ENCODE measurements around the gene CEL. TPM values are rescaled to one million over a fixed set of nuclear protein-coding genes. Genes with fewer than 3 reads are reported as not detected.

CEL gene
- total RNA-seq, 1 donor from 2014 or later = 3.5 TPM

- no peaks in the 10 kb centered on the region for H3K36me3 Mint-ChIP-seq (ENCODE audit: low read depth)
- peak overlapping the region; percentile 57 for H3K27ac Mint-ChIP-seq (ENCODE audit: unreplicated experiment)
- DNase-seq (ENCODE audit: low read depth, low spot score) = no peak
- TF ChIP-seq CTCF (conservative IDR thresholded peaks at IDR 0.05) = no peak
- no peak overlapping the region for H3K4me3 Mint-ChIP-seq
- H3K27me3 Mint-ChIP-seq (ENCODE audit: low read depth) = no peaks in the 10 kb centered on the region
- peaks cover 35% of the 10 kb centered on the region for H3K4me1 Mint-ChIP-seq
- H3K9me3 Mint-ChIP-seq = no peaks in the 10 kb centered on the region
These were observed 53.3 kb downstream of the CEL start for GRCh38 chr9:133114886-133115603.

GRCh38 chr9:133115604-133116345 is 54.0 kb downstream of the CEL start:
- no peaks in the 10 kb centered on the region for H3K27me3 Mint-ChIP-seq (ENCODE audit: low read depth)
- no peak for TF ChIP-seq CTCF (conservative IDR thresholded peaks at IDR 0.05)
- no peaks in the 10 kb centered on the region for H3K36me3 Mint-ChIP-seq (ENCODE audit: low read depth)
- peak overlapping the region; percentile 75 for H3K27ac Mint-ChIP-seq (ENCODE audit: unreplicated experiment)
- H3K4me3 Mint-ChIP-seq = peak overlapping the region; percentile 19
- H3K9me3 Mint-ChIP-seq = no peaks in the 10 kb centered on the region
- peaks cover 36% of the 10 kb centered on the region for H3K4me1 Mint-ChIP-seq
- no peak for DNase-seq (ENCODE audit: low read depth, low spot score)

GRCh38 chr9:133116346-133117231 is 54.8 kb downstream of the CEL start:
- Mint-ChIP-seq H3K9me3 (no peaks in the 10 kb centered on the region), H3K36me3 (ENCODE audit: low read depth) (no peaks in the 10 kb centered on the region), H3K4me1 (peaks cover 39% of the 10 kb centered on the region), H3K27me3 (ENCODE audit: low read depth) (no peaks in the 10 kb centered on the region), H3K4me3 (no peak overlapping the region), H3K27ac (ENCODE audit: unreplicated experiment) (no peak overlapping the region)
- no peak for DNase-seq (ENCODE audit: low read depth, low spot score)
- no peak for TF ChIP-seq CTCF (conservative IDR thresholded peaks at IDR 0.05)

GRCh38 chr9:133117271-133118178 is 55.7 kb downstream of the CEL start:
- Mint-ChIP-seq H3K36me3 (ENCODE audit: low read depth) (no peaks in the 10 kb centered on the region), H3K4me1 (peaks cover 48% of the 10 kb centered on the region), H3K9me3 (no peaks in the 10 kb centered on the region), H3K4me3 (peak overlapping the region; percentile 64), H3K27ac (ENCODE audit: unreplicated experiment) (no peak overlapping the region), H3K27me3 (ENCODE audit: low read depth) (no peaks in the 10 kb centered on the region)
- no peak for TF ChIP-seq CTCF (conservative IDR thresholded peaks at IDR 0.05)
- DNase-seq (ENCODE audit: low read depth, low spot score) = no peak

DNA sequence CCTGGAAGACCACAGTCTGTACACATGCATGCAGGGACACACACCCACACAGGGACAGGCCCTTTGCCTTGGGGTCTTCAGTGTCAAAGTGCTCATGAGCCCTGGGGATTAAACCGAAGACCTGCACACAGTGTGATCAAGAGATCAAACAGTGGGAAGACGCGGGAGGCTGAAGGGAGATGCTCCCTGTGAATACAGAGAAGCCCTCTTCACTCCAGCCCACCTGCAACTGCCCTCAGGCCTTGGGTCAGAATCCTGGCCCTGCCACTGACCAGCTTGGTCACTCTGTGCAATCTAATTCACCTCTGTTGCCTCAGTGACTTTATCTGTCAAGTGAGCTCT is 56.4 kb downstream of the CEL start:
- Mint-ChIP-seq H3K4me1 (peaks cover 54% of the 10 kb centered on the region), H3K27me3 (ENCODE audit: low read depth) (no peaks in the 10 kb centered on the region), H3K9me3 (no peaks in the 10 kb centered on the region), H3K27ac (ENCODE audit: unreplicated experiment) (no peak overlapping the region), H3K36me3 (ENCODE audit: low read depth) (no peaks in the 10 kb centered on the region), H3K4me3 (peak overlapping the region; percentile 84)
- no peak for TF ChIP-seq CTCF (conservative IDR thresholded peaks at IDR 0.05)
- DNase-seq (ENCODE audit: low read depth, low spot score) = no peak

Measured in neural crest cell (in vitro differentiated cells).